ENCODE results near the gene CDK11B. TPM values are rescaled to one million over a fixed set of nuclear protein-coding genes. Genes with fewer than 3 reads are reported as not detected.
"Not testable (repeated sequence)": the region's sequence is repeated elsewhere in the genome, so short reads cannot be mapped to it uniquely, and the experiment has no call there.

CDK11B gene
- total RNA-seq, 2 donors from 2014 or later, result 32.7 to 41.0 TPM

- Mint-ChIP-seq H3K9me3 (no peaks in the 10 kb centered on the region), H3K36me3 (peaks cover 0 to 4% of the 10 kb centered on the region in 2 donors), H3K27ac (peak overlapping the region in 1 of 2 donors; percentile 44)
- ATAC-seq (no peak), DNase-seq (ENCODE audit: low spot score in 2 of 2) (no peak)
Measured at GRCh38 chr1:1669468-1670440, 10.9 kb upstream of the CDK11B start.

- peak overlapping the region in 1 of 2 donors; percentile 44 for H3K27ac Mint-ChIP-seq
- H3K36me3 Mint-ChIP-seq, result peaks cover 0 to 4% of the 10 kb centered on the region in 2 donors
- no peaks in the 10 kb centered on the region for H3K9me3 Mint-ChIP-seq
- no peak for DNase-seq (ENCODE audit: low spot score in 2 of 2)
- ATAC-seq, result no peak
Measured at GRCh38 chr1:1666526-1666925, 7.7 kb upstream of the CDK11B start.

- H3K9me3 Mint-ChIP-seq, result no peaks in the 10 kb centered on the region
- H3K27ac Mint-ChIP-seq, result no peak overlapping the region
- DNase-seq (ENCODE audit: low spot score in 2 of 2), result peak in 1 of 2 donors; percentile 60
- peaks cover 0 to 4% of the 10 kb centered on the region in 2 donors for H3K36me3 Mint-ChIP-seq
- ATAC-seq, result peak; percentile 56 to 67
Measured at GRCh38 chr1:1665815-1666251, 7.0 kb upstream of the CDK11B start.

GRCh38 chr1:1664941-1665814 is 6.4 kb upstream of the CDK11B start:
- ATAC-seq (peak; percentile 9 to 24), DNase-seq (ENCODE audit: low spot score in 2 of 2) (no peak)
- Mint-ChIP-seq H3K36me3 (peaks cover 0 to 4% of the 10 kb centered on the region in 2 donors), H3K9me3 (no peaks in the 10 kb centered on the region), H3K27ac (no peak overlapping the region)

GRCh38 chr1:1664318-1664717 is 5.5 kb upstream of the CDK11B start:
- H3K9me3 Mint-ChIP-seq; H3K36me3 Mint-ChIP-seq; ATAC-seq; H3K27ac Mint-ChIP-seq; DNase-seq (ENCODE audit: low spot score in 2 of 2): not testable (repeated sequence)

- ATAC-seq; DNase-seq (ENCODE audit: low spot score in 2 of 2); H3K9me3 Mint-ChIP-seq; H3K27ac Mint-ChIP-seq; H3K36me3 Mint-ChIP-seq: not testable (repeated sequence)
Measured at GRCh38 chr1:1662830-1663560, 4.2 kb upstream of the CDK11B start.

- H3K36me3 Mint-ChIP-seq; DNase-seq (ENCODE audit: low spot score in 2 of 2); H3K9me3 Mint-ChIP-seq; ATAC-seq: not testable (repeated sequence)
- peak overlapping the region in 1 of 2 donors; percentile 37 for H3K27ac Mint-ChIP-seq
Measured at GRCh38 chr1:1662392-1662791, 3.6 kb upstream of the CDK11B start.

- H3K36me3 Mint-ChIP-seq, result peaks cover 22 to 36% of the 10 kb centered on the region in 2 donors
- H3K9me3 Mint-ChIP-seq; DNase-seq (ENCODE audit: low spot score in 2 of 2); ATAC-seq: not testable (repeated sequence)
- peak overlapping the region in 1 of 2 donors; percentile 36 for H3K27ac Mint-ChIP-seq
Measured at GRCh38 chr1:1648265-1648664, 10.5 kb downstream of the CDK11B start.

GRCh38 chr1:1647567-1648241 is 11.1 kb downstream of the CDK11B start:
- Mint-ChIP-seq H3K27ac (peak overlapping the region in 1 of 2 donors; percentile 2), H3K36me3 (peaks cover 22 to 36% of the 10 kb centered on the region in 2 donors)
- not testable (repeated sequence) for ATAC-seq; H3K9me3 Mint-ChIP-seq; DNase-seq (ENCODE audit: low spot score in 2 of 2)

GRCh38 chr1:1646326-1646725 is 12.5 kb downstream of the CDK11B start:
- not testable (repeated sequence) for ATAC-seq; DNase-seq (ENCODE audit: low spot score in 2 of 2); H3K27ac Mint-ChIP-seq; H3K9me3 Mint-ChIP-seq
- H3K36me3 Mint-ChIP-seq, result peaks cover 22 to 28% of the 10 kb centered on the region in 2 donors

GRCh38 chr1:1640711-1641461 is 17.9 kb downstream of the CDK11B start:
- H3K27ac Mint-ChIP-seq; DNase-seq (ENCODE audit: low spot score in 2 of 2); H3K9me3 Mint-ChIP-seq; H3K36me3 Mint-ChIP-seq; ATAC-seq: not testable (repeated sequence)

- H3K36me3 Mint-ChIP-seq; ATAC-seq; DNase-seq (ENCODE audit: low spot score in 2 of 2); H3K27ac Mint-ChIP-seq; H3K9me3 Mint-ChIP-seq: not testable (repeated sequence)
Measured at GRCh38 chr1:1640081-1640480, 18.7 kb downstream of the CDK11B start.

GRCh38 chr1:1639368-1639767 is 19.4 kb downstream of the CDK11B start:
- not testable (repeated sequence) for H3K27ac Mint-ChIP-seq; H3K9me3 Mint-ChIP-seq; H3K36me3 Mint-ChIP-seq; ATAC-seq; DNase-seq (ENCODE audit: low spot score in 2 of 2)

- not testable (repeated sequence) for H3K9me3 Mint-ChIP-seq; DNase-seq (ENCODE audit: low spot score in 2 of 2); ATAC-seq; H3K36me3 Mint-ChIP-seq; H3K27ac Mint-ChIP-seq
Measured at GRCh38 chr1:1638528-1638927, 20.3 kb downstream of the CDK11B start.

GRCh38 chr1:1637479-1637875 is 21.3 kb downstream of the CDK11B start:
- DNase-seq (ENCODE audit: low spot score in 2 of 2); H3K27ac Mint-ChIP-seq; H3K36me3 Mint-ChIP-seq; ATAC-seq; H3K9me3 Mint-ChIP-seq: not testable (repeated sequence)

Measured in activated naive CD4-positive, alpha-beta T cell treated with anti-CD3 and anti-CD28 coated beads, Interleukin-2, amount 50 U/mL, for 72 hours (primary cell).